Glomerular endothelial cell (primary cell): ENCODE data around the gene GLT8D2. TPM values are rescaled to one million over a fixed set of nuclear protein-coding genes. Genes with fewer than 3 reads are reported as not detected.

ENCODE experiments used
- DNase-seq: peaks from one replicate; pipeline ENCODE4 v3.0.0-alpha.2; 2011; ENCODE audit warnings: low read depth, low spot score; ENCODE audit errors: extremely low read depth
- total RNA-seq: library from RNA; depleted of rRNA; stranded (reverse); fragments of >200 nt; gene quantifications from 2 replicates; pipeline ENCODE4 v1.2.3, GENCODE V29; 2015

GLT8D2 gene
- total RNA-seq, 1 donor from 2014 or later = 3.8 TPM

GRCh38 chr12:104006929-104007328 is 43.1 kb downstream of the GLT8D2 start:
- peak; percentile 16 for DNase-seq

GRCh38 chr12:104003596-104003995 is 46.4 kb downstream of the GLT8D2 start:
- no peak for DNase-seq

- no peak for DNase-seq
Measured at GRCh38 chr12:104002686-104003085, 47.3 kb downstream of the GLT8D2 start.

GRCh38 chr12:104000807-104001434 is 49.1 kb downstream of the GLT8D2 start:
- no peak for DNase-seq

GRCh38 chr12:103998976-103999375 is 51.0 kb downstream of the GLT8D2 start:
- DNase-seq = no peak

GRCh38 chr12:103997286-103997900 is 52.6 kb downstream of the GLT8D2 start:
- no peak for DNase-seq

- DNase-seq = no peak
Measured at GRCh38 chr12:103996595-103996994, 53.4 kb downstream of the GLT8D2 start.

GRCh38 chr12:103994235-103994634 is 55.8 kb downstream of the GLT8D2 start:
- no peak for DNase-seq

- no peak for DNase-seq
Measured at GRCh38 chr12:103986829-103987228, 63.2 kb downstream of the GLT8D2 start.

GRCh38 chr12:103978384-103978982 is 71.5 kb downstream of the GLT8D2 start:
- no peak for DNase-seq

- DNase-seq = no peak
Measured at GRCh38 chr12:103975368-103975767, 74.6 kb downstream of the GLT8D2 start.

GRCh38 chr12:103973909-103974308 is 76.1 kb downstream of the GLT8D2 start:
- DNase-seq = no peak

- DNase-seq = no peak
Measured at GRCh38 chr12:103969391-103969790, 80.6 kb downstream of the GLT8D2 start.

- DNase-seq = no peak
Measured at GRCh38 chr12:103966736-103967135, 83.3 kb downstream of the GLT8D2 start.

GRCh38 chr12:103965590-103966504 is 84.1 kb downstream of the GLT8D2 start, which contains the start of gene TDG:
TSS of gene TDG (plus strand) at chr12:103965872. CDS start at chr12:103966038, 166 bp downstream.
- DNase-seq = peak; percentile 88

GRCh38 chr12:103965255-103965589 is 84.8 kb downstream of the GLT8D2 start:
- no peak for DNase-seq

- DNase-seq = no peak
Measured at GRCh38 chr12:103964805-103965204, 85.2 kb downstream of the GLT8D2 start.

- no peak for DNase-seq
Measured at GRCh38 chr12:103962493-103962892, 87.5 kb downstream of the GLT8D2 start.

GRCh38 chr12:103960616-103961227 is 89.3 kb downstream of the GLT8D2 start:
- no peak for DNase-seq

GRCh38 chr12:103958621-103959020 is 91.4 kb downstream of the GLT8D2 start:
- no peak for DNase-seq
